Suprapubic skin (tissue), 4 donors: Measurements from ENCODE around the gene ENAH. TPM values are rescaled to one million over a fixed set of nuclear protein-coding genes. Genes with fewer than 3 reads are reported as not detected.

Source experiments
- DNase-seq, 2 donors: peaks; one replicate each; pipeline ENCODE4 v3.0.0-alpha.2; 2019; ENCODE audit warnings: low spot score in 2 of 2
- H3K27ac ChIP-seq: fragments of 200-600 bp; sonication (generic); one replicate; pipeline ENCODE4 v1.5.1; 2019
- H3K27me3 ChIP-seq: fragments of 200-600 bp; sonication (generic); one replicate; pipeline ENCODE4 v1.5.1; 2019
- H3K36me3 ChIP-seq: fragments of 200-600 bp; sonication (generic); one replicate; pipeline ENCODE4 v1.5.1; 2019
- H3K4me1 ChIP-seq: fragments of 200-600 bp; sonication (generic); one replicate; pipeline ENCODE4 v1.5.1; 2019
- H3K4me3 ChIP-seq: fragments of 200-600 bp; sonication (generic); one replicate; pipeline ENCODE4 v1.5.1; 2019; ENCODE audit warnings: mild to moderate bottlenecking
- H3K9me3 ChIP-seq: fragments of 200-600 bp; sonication (generic); one replicate; pipeline ENCODE4 v1.5.1; 2019
- EP300 ChIP-seq: sonication (generic); formaldehyde crosslinking; IDR thresholded peaks from one replicate; pipeline ENCODE4 v1.6.1; 2017; ENCODE audit warnings: antibody characterized with exemption
- POLR2A ChIP-seq, 2 donors: fragments of 450-650 bp; IDR thresholded peaks; one replicate each; pipeline ENCODE4 v1.6.1; 2017; ENCODE audit warnings: antibody characterized with exemption in 2 of 2, mild to moderate bottlenecking in 2 of 2, moderate library complexity in 2 of 2
- POLR2AphosphoS5 ChIP-seq, 3 donors: sonication (generic); formaldehyde crosslinking; IDR thresholded peaks; one replicate each; pipeline ENCODE4 v1.6.1; 2017; ENCODE audit warnings: antibody characterized with exemption in 3 of 3
- WGBS: methylation state at CpG from one replicate; pipeline ENCODE4 v1.1.5; 2018; 5-methylcytosine and 5-hydroxymethylcytosine counted together
- total RNA-seq, 4 donors: library from RNA; depleted of rRNA; stranded (reverse); fragments of >200 nt; gene quantifications; one replicate each; pipeline ENCODE4 v1.1.0, GENCODE V29; 2016
- TF ChIP-seq, protein P1 (sequence below), 2 donors: fragments of 200-600 bp in 1 of 2; fragments of 450-650 bp in 1 of 2; sonication (generic) in 1 of 2; IDR thresholded peaks; one replicate each; pipeline ENCODE4 v1.5.1; 2016 to 2019; ENCODE audit warnings: antibody characterized with exemption in 2 of 2, mild to moderate bottlenecking in 1 of 2, moderate library complexity in 1 of 2

The ENAH gene
- total RNA-seq, 4 donors from 2014 or later: 33.5 to 44.6 (median 41.8) TPM

DNA sequence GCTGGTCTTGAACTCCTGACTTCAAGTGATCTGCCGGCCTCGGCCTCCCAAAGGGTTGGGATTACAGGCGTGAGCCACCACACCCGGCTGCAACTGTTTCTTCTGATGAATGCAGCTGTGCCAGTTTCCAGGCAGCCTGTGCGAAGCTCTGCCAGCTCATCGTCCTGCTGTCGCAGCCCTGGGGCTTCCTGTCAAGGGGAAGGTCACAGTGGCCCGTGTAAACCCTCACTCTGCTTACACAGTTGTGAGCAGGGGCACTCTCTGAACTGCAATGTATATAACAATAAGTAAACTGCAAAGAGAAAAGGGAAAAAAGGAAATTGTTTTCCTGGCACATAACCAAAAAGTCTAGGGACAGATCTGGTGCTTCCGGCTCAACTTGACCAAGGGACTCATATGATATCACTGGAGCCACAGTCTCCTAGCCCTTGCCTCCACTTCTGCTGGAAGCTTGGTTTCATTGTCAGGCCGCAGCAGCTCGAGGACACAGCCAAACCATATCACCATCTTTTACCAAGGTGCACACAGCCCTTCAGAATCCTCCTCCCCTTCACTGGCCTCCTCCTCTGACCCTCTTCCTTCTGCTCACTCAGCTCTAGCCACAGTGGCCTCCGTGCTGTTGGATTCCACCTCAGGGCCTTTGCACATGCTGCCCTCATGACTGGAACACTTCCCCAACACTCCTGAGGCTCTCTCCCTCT is 202.3 kb downstream of the ENAH start:
- Histone ChIP-seq H3K27me3 (no peaks in the 10 kb centered on the region), H3K4me1 (peaks cover 54% of the 10 kb centered on the region), H3K4me3 (no peak overlapping the region), H3K36me3 (no peaks in the 10 kb centered on the region), H3K27ac (no peak overlapping the region), H3K9me3 (no peaks in the 10 kb centered on the region)
- WGBS: 47% methylated on average over 12 of the region's 12 CpGs
- peak in 1 of 2 donors; percentile 53 for DNase-seq
- TF ChIP-seq POLR2AphosphoS5 (IDR thresholded peaks at IDR 0.05) (no peak), EP300 (no peak), POLR2A (IDR thresholded peaks at IDR 0.05) (no peak)

DNA sequence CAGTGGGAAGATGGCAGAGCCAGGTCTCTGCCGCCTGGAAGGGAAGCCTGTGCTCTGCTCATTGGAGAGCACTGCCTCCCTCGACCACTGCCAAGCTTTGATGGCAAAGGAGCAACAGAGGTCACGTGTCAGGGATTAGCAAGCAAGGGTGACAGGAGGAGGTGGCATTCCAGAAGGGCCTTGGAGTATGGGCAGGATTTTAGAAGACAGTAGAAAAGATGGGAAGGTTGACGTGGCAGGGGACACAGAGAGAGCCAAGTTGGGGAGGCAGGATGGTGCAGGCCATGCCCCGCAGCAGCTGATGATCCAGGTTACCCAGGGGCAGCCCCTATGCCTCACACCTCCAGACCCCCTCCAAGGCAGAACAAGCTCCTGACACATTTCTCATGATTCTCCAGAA is 203.1 kb downstream of the ENAH start:
- DNase-seq: no peak
- H3K9me3 ChIP-seq: no peaks in the 10 kb centered on the region
- TF ChIP-seq POLR2AphosphoS5 (IDR thresholded peaks at IDR 0.05) (no peak), EP300 (no peak)
- H3K36me3 ChIP-seq: no peaks in the 10 kb centered on the region
- H3K4me3 ChIP-seq: no peak overlapping the region
- H3K27me3 ChIP-seq: no peaks in the 10 kb centered on the region
- H3K27ac ChIP-seq: no peak overlapping the region
- peaks cover 57% of the 10 kb centered on the region for H3K4me1 ChIP-seq
- 75% methylated on average over 5 of the region's 5 CpGs for WGBS

DNA sequence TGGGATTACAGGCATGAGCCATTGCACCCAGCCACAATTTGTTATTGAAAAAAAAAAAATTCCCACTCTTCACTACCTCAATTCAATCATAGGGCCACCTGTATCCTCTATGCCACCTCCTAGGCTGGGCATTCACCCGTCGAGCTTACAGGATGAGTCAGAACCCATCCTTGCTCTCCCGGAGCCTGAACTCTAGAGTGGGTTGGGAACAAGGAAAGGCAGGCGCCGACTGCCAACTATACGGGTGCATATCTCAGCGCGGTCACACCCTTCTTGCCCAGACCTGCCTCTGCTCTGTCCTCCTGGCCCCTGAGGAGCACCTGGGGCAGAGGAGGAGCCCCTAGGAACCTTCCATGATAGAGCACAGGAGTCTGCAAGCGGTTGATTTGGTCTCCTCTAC is 203.7 kb downstream of the ENAH start:
- H3K4me1 ChIP-seq: peaks cover 57% of the 10 kb centered on the region
- TF ChIP-seq POLR2AphosphoS5 (IDR thresholded peaks at IDR 0.05): no peak
- TF ChIP-seq POLR2A (IDR thresholded peaks at IDR 0.05): no peak
- TF ChIP-seq, protein P1, sequence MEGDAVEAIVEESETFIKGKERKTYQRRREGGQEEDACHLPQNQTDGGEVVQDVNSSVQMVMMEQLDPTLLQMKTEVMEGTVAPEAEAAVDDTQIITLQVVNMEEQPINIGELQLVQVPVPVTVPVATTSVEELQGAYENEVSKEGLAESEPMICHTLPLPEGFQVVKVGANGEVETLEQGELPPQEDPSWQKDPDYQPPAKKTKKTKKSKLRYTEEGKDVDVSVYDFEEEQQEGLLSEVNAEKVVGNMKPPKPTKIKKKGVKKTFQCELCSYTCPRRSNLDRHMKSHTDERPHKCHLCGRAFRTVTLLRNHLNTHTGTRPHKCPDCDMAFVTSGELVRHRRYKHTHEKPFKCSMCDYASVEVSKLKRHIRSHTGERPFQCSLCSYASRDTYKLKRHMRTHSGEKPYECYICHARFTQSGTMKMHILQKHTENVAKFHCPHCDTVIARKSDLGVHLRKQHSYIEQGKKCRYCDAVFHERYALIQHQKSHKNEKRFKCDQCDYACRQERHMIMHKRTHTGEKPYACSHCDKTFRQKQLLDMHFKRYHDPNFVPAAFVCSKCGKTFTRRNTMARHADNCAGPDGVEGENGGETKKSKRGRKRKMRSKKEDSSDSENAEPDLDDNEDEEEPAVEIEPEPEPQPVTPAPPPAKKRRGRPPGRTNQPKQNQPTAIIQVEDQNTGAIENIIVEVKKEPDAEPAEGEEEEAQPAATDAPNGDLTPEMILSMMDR (IDR thresholded peaks at IDR 0.05): no peak
- no peak for TF ChIP-seq EP300
- H3K27me3 ChIP-seq: no peaks in the 10 kb centered on the region
- peak in 1 of 2 donors; percentile 68 for DNase-seq
- no peak overlapping the region for H3K4me3 ChIP-seq
- H3K36me3 ChIP-seq: no peaks in the 10 kb centered on the region
- H3K9me3 ChIP-seq: no peaks in the 10 kb centered on the region
- H3K27ac ChIP-seq: no peak overlapping the region
- WGBS: 47% methylated on average over 9 of the region's 9 CpGs

DNA sequence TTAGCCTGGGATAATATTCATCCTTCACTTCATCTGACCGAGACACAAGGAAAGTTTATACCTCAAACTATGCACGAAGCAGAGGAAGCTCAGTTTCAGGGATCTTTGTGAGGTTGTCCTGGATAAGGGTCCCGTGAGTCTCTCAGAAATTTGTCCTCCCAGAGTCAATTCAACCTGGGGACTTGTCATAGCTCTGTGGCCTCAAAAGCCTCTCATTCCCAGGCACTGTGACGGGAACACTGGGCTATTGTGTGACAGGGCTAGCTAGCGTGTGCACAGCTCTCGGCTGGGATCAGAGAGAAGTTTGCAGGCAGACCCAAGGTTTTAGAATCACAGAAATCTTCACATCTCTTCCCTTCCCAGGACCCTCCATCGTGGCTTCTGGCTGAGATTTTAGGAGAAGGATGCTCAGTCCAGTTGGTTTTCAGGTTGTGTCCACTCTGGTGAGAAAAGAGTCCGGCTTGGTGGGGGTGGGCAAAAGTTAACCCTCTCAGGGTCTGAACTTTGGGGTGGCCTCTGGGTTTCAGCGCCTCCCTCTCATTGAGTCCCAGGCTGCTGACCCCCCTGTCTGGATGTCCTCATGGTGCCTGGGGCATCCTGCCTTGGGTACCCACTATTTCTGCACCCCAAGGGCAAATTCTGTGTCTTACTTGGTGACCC is 204.6 kb downstream of the ENAH start:
- TF ChIP-seq POLR2AphosphoS5 (IDR thresholded peaks at IDR 0.05): no peak
- TF ChIP-seq, protein P1 (IDR thresholded peaks at IDR 0.05): no peak
- no peak for TF ChIP-seq POLR2A (IDR thresholded peaks at IDR 0.05)
- TF ChIP-seq EP300: no peak
- Histone ChIP-seq H3K4me3 (no peak overlapping the region), H3K27me3 (no peaks in the 10 kb centered on the region), H3K36me3 (no peaks in the 10 kb centered on the region), H3K27ac (peak overlapping the region; percentile 7), H3K4me1 (peaks cover 56% of the 10 kb centered on the region), H3K9me3 (no peaks in the 10 kb centered on the region)
- peak; percentile 35 to 52 for DNase-seq
- WGBS: 74% methylated on average over 9 of the region's 9 CpGs

DNA sequence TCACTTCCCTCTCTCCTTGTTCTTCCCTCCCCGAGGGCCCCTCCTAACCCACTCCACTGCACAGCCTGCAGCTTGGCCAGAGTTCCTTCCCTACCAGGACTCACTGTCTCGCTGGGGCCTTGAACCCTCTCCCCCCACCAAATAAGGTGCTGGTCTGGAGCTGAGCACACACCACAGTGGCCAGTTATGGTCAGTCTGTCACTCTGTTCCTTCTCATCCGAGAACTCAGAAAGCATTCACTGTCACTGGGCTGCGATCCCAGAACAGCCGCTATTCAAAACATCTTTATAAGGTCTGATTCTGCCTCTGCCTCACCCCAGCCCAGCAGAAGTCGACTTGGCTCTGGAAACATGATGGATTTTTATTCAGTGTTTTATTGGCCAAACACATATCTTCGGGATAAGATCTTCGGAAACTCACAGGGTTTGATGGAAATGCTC is 205.3 kb downstream of the ENAH start:
- H3K9me3 ChIP-seq: no peaks in the 10 kb centered on the region
- H3K36me3 ChIP-seq: no peaks in the 10 kb centered on the region
- no peak overlapping the region for H3K27ac ChIP-seq
- peak; percentile 58 for DNase-seq
- 35% methylated on average over 8 of the region's 8 CpGs for WGBS
- H3K4me3 ChIP-seq: no peak overlapping the region
- H3K4me1 ChIP-seq: peaks cover 56% of the 10 kb centered on the region
- TF ChIP-seq, protein P1 (IDR thresholded peaks at IDR 0.05): no peak
- TF ChIP-seq POLR2AphosphoS5 (IDR thresholded peaks at IDR 0.05): no peak
- TF ChIP-seq EP300: no peak
- H3K27me3 ChIP-seq: no peaks in the 10 kb centered on the region

DNA sequence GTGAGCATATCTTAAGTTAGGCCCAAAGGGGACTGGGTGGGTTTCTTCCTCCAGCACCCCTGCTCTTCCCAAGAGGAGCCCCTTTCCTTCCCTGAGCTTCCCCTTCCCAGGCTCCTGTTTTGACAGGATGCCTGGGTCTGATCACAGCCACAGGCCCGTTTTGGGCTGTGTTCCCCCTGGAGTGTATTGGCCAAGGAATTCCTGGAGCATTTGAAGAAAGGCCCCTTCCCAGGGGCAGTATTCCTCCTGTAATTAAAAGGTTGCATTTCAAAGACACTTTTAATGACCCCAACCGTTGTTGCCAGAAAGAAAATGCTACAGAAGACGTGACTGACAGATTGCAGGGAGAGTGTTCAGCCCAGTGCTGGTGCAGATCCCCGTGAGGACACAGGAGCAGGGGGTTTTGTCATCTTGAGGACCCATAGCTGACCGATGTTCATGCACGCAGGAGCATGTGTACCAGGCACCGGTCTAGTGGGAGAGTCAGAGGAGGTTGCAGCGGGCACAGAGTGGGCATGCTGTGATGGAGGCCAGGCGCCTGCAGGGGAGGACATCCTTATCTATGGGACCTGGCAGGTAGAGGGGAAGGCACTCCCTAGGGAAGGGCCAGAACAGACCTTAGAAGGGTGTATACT is 205.8 kb downstream of the ENAH start:
- TF ChIP-seq POLR2A (IDR thresholded peaks at IDR 0.05) (no peak), POLR2AphosphoS5 (IDR thresholded peaks at IDR 0.05) (no peak), EP300 (no peak)
- TF ChIP-seq, protein P1 (IDR thresholded peaks at IDR 0.05): no peak
- 80% methylated on average over 9 of the region's 9 CpGs for WGBS

More for the DNA sequence above, 205.8 kb downstream of the ENAH start:
- peak in 1 of 2 donors; percentile 53 for DNase-seq
- Histone ChIP-seq H3K4me3 (no peak overlapping the region), H3K9me3 (no peaks in the 10 kb centered on the region), H3K36me3 (no peaks in the 10 kb centered on the region), H3K27ac (peak overlapping the region; percentile 50), H3K27me3 (no peaks in the 10 kb centered on the region), H3K4me1 (peaks cover 56% of the 10 kb centered on the region)
